Stimulated activated CD4-positive, alpha-beta T cell treated with anti-CD3 and anti-CD28 coated beads, Interleukin-1b, Interleukin-23, amount 100 ng/mL, for 48 hours (primary cell): ENCODE data around the gene PTPN23.
"Not testable (repeated sequence)": the region's sequence is repeated elsewhere in the genome, so short reads cannot be mapped to it uniquely, and the experiment has no call there.

Experiments used
- DNase-seq: peaks from one replicate; pipeline ENCODE4 v3.0.0-alpha.2; 2020

Gene PTPN23

DNA sequence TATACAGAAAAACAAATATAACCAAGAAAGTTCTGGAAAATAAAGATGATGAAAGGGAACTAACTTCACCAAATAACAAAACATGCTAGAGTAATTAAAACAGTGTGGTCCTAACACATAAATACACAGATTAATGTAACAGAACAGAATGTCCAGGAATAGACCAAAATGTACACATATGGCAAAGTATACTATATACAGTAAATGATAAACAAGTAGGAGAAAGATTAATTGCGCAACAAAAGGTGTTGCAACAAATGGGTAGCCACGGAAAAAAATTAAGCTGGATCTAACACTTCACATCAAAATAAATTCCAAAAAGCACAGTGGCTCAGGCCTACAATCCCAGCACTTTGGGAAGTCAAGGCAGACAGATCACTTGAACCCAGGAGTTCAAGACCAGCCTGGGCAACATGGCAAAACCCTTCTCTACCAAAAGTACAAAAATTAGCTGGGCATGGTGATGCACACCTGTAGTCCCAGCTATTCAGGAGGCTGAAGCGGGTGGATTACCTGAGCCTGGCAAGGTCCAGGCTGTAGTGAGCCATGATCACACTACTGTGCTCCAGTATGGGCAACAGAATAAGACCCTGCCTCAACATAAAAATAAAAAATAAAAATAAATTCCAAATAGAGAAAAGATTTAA lies 75.1 kb downstream of the PTPN23 start:
- DNase-seq, result no peak

DNA sequence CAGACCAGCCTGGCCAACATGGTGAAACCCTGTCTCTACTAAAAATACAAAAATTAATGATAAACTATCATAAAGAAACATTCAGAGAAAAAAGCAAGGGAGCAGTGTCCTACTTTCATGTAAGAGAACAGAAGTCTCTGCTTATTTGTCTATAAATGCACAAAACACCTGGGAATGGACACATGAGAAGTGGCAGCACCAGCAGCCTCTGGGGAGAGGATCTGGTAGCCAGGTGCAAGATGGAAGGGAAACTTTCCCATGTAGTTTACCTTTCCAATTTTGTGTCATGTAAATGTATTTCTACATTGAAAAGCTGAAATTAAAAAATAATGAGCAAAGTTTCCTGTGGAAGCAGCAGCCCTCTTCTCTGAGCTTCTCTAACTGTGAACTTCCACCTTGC lies 76.2 kb downstream of the PTPN23 start:
- DNase-seq, result no peak

DNA sequence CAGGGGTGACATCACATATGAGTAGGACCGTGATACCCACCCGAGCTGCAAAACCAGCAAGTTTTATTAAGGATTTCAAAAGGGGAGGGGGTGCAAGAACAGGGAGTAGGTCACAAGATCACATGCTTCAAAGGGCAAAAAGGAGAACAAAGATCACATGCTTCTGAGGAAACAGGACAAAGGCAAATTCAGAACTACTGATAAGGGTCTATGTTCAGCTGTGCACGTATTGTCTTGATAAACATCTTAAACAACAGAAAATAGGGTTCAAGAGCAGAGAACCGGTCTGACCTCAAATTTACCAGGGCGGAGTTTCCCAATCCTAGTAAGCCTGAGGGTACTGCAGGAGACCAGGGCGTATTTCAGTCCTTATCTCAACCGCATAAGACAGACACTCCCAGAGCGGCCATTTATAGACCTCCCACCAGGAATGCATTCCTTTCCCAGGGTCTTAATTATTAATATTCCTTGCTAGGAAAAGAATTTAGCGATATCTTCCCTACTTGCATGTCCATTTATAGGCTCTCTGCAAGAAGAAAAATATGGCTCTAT lies 78.8 kb downstream of the PTPN23 start:
- not testable (repeated sequence) for DNase-seq
